GM15510 (cell line): ENCODE results near the gene PLEKHA8.

Experiments
- POLR2A ChIP-seq: IDR thresholded peaks from 3 replicates; pipeline ENCODE4 v1.6.1; 2011; ENCODE audit warnings: borderline replicate concordance; ENCODE audit not compliant: insufficient read length; ENCODE audit errors: extremely low read depth

Gene PLEKHA8

GRCh38 chr7:30069096-30069867 is 41.1 kb downstream of the PLEKHA8 start:
- TF ChIP-seq POLR2A: no peak

DNA sequence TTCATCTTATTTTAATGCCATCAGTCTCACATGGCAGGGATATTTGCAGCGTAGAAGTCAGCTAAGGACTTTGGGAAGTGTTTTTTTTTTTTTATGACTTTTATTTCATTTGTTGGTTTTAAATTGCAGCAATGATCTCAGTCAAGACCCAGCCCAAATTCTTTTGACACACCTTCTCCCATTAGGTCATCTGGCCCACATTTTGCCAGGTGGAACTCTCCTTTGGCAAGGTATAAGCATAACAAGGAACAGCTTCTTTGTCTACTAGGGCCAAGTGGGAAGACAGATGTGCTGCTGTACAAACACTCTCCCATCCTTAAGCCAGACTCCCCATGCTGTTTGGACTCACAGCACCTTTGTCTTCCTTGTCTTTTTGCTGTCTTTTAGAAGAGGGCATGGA is 41.8 kb downstream of the PLEKHA8 start:
- no peak for TF ChIP-seq POLR2A

- TF ChIP-seq POLR2A: no peak
These were observed 44.5 kb downstream of the PLEKHA8 start for GRCh38 chr7:30072735-30073134.

GRCh38 chr7:30074422-30075030 is 46.3 kb downstream of the PLEKHA8 start:
- no peak for TF ChIP-seq POLR2A

- no peak for TF ChIP-seq POLR2A
These were observed 48.2 kb downstream of the PLEKHA8 start for GRCh38 chr7:30076411-30076810.

DNA sequence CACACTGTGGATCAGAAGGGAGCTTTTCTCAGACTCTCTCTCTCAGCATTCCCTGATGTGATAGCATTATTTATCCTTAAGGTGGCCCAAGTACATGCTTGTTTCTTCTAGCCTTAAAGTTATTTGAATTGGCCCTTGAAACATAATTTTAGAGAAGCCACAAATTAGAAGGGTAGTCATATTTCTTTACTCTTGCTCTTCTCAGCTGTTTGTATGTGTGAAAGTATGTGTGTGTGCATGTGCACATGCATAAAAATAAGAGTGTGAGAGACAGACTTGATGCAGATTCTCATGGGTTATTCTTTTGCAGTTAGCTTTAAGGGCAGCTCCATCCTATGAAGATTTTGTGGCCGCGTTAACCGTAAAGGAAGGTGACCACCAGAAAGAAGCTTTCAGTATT is 50.1 kb downstream of the PLEKHA8 start:
- no peak for TF ChIP-seq POLR2A

DNA sequence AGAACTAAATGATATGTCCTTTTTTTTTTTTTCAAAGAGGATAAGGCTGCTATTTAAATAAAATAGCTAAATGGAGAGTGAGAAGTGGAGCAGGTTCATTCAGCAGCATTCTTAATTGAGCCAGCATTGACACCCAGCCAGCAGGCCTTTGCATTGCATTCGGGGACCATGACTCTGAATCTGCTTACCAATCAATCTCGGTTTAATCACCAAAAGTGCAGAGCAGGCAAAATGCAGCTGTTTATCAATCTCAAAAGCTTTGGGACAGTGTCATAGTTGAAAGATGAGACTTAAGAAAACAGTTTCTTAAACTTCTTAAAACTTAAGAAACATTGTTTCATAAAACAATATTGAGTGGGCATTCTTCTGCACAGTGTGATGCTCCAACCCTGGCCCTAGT is 51.7 kb downstream of the PLEKHA8 start:
- TF ChIP-seq POLR2A: no peak

GRCh38 chr7:30080818-30081217 is 52.6 kb downstream of the PLEKHA8 start:
- TF ChIP-seq POLR2A: no peak

DNA sequence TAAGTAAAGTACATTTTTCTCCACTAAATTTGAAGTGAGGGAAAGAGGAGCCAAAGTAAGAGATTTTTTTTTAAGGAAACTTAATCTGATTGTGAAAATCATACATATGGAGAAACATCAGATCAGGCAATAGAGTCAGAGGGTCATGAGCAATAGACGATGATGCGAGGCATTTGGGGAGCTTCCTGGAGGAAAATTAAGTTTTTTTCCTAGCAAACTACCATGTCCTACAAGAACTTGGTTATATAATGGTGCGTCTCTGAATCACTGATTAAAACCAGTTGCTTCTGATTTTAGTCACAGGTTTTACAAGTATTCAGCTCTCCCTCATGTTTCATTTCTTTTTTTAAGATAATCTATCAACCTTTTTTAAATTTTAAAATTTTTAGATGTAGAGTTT is 54.5 kb downstream of the PLEKHA8 start:
- TF ChIP-seq POLR2A: no peak

- TF ChIP-seq POLR2A: no peak
These were observed 55.1 kb downstream of the PLEKHA8 start for GRCh38 chr7:30083334-30083733.

DNA sequence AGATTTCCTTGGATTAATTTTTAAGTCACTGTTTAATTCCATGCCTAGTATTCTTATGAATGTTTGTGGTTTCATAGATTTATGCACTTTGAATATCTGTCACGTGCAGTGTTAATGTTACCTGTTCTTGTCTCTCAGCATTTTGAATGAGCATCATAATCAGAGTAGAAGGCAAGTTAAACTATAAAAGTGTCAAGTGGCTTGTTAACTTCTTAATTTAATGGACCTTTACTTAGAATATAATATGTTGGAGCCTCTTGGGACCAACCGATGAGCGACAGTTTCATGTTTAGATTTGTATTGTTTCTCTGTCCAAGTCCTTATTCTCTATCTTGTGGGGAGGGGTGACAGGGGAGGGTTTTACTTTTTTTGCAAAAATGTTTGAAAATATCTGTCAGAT is 56.0 kb downstream of the PLEKHA8 start:
- no peak for TF ChIP-seq POLR2A

DNA sequence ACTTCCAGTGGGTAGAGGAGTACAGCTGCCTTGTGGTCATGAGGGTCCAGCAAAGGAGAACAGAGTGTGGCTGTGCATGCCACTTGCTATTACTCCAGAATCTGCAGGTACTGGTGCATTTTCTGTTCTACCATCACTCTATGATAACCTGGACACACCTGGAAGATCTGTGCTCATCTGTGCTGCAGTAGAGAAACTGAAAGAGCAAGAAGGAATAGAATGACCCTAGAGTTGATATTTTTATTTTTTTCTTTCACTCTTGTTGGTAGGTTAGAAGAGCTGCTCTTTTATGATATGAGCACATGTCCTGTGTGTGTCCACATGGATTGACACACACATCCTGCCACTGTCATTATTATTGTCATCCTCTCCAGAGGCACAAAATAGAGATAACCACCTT is 58.3 kb downstream of the PLEKHA8 start:
- no peak for TF ChIP-seq POLR2A

DNA sequence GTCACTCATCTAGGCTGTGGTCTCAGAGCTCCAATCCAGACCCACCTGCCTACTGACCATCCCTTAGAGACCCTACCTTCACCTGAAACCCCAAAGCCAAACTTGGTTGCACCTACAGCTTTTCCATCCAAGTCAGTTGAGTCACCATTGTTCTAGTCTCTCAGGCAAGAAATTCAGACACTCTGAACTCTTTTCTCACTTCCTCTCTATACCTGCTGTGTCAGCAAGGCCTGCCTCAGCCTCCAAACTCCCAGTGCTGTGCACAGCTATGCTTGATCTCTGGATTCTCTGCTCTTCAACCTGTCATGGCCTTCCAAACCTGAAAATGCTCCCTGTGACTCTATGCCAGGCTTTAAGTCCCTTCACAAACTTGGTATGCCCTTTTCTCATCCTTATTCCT is 59.2 kb downstream of the PLEKHA8 start:
- TF ChIP-seq POLR2A: no peak

GRCh38 chr7:30088362-30088761 is 60.1 kb downstream of the PLEKHA8 start:
- TF ChIP-seq POLR2A: no peak

DNA sequence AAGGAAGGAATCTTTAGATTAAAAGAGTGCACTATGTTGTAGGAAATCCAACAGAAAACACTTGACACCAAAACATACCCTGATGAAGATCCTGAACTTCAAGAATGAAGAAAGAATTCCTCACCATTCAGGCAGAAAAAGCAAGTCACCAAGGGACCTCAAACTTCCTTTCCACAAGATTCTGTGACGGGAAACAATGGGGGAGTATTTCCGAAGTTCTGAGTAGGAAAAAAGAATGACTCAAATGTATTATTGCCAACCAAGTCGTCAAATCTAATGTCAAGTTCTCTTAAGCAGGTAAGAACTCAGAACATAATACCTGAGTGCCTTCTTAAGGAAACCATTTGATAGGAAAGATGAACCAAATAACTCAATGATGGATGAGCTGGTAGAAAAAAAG is 61.9 kb downstream of the PLEKHA8 start:
- no peak for TF ChIP-seq POLR2A

GRCh38 chr7:30091491-30091912 is 63.3 kb downstream of the PLEKHA8 start:
- TF ChIP-seq POLR2A: no peak
